H1 (cell line): Measurements from ENCODE around the gene CTNND2.

Experiments
- CTCF ChIP-seq, 3 experiments: IDR thresholded peaks; 1 replicate in 2 of 3; 2 replicates in 1 of 3; pipeline versions ENCODE4 v1.5.1 to v1.6.1; 2011; ENCODE audit warnings: low read length in 3 of 3, mild to moderate bottlenecking in 3 of 3, inconsistent platforms in 2 of 3, low read depth in 1 of 3, moderate library complexity in 1 of 3; ENCODE audit not compliant: insufficient read depth in 1 of 3; ENCODE audit errors: control extremely low read depth in 1 of 3
- EP300 ChIP-seq, 2 experiments: IDR thresholded peaks; 1 replicate in 1 of 2; 2 replicates in 1 of 2; pipeline ENCODE4 v1.6.1; 2011 to 2012; ENCODE audit warnings: low read depth in 2 of 2, low read length in 2 of 2, mild to moderate bottlenecking in 2 of 2, borderline replicate concordance in 1 of 2, inconsistent platforms in 1 of 2, moderate library complexity in 1 of 2
- EZH2 ChIP-seq: fragments of 200-600 bp; sonication (generic); IDR thresholded peaks from 2 replicates; pipeline ENCODE4 v1.7.1; 2012; ENCODE audit warnings: low read depth, mild to moderate bottlenecking, moderate library complexity, low read length, inconsistent platforms; ENCODE audit not compliant: severe bottlenecking
- RAD21 ChIP-seq, 2 experiments: IDR thresholded peaks in 1 of 2; conservative IDR thresholded peaks in 1 of 2; 2 replicates each; pipeline ENCODE4 v1.6.1; 2011; ENCODE audit warnings: low read depth in 2 of 2, low read length in 2 of 2, improper control_type of control experiment in 1 of 2, inconsistent platforms in 1 of 2, mild to moderate bottlenecking in 1 of 2, moderate library complexity in 1 of 2
- USF2 ChIP-seq: IDR thresholded peaks from 2 replicates; pipeline ENCODE4 v1.6.1; 2011; ENCODE audit warnings: low read length, improper control_type of control experiment
- YY1 ChIP-seq: IDR thresholded peaks from 2 replicates; pipeline ENCODE4 v1.6.1; 2011; ENCODE audit warnings: low read depth, mild to moderate bottlenecking, low read length

GRCh38 chr5:11888221-11888620, 16.0 kb downstream of the CTNND2 start:
- TF ChIP-seq CTCF (IDR thresholded peaks at IDR 0.05; ENCODE audit: control extremely low read depth in 1 of 3, insufficient read depth in 1 of 3, low read depth in 1 of 3, low read length in 3 of 3): no peak
- TF ChIP-seq EZH2: no peak
- TF ChIP-seq USF2: no peak
- TF ChIP-seq RAD21 (IDR thresholded peaks at IDR 0.05 in 1 of 2, conservative IDR thresholded peaks at IDR 0.05 in 1 of 2; ENCODE audit: low read depth in 2 of 2, low read length in 2 of 2): no peak
- no peak for TF ChIP-seq EP300 (IDR thresholded peaks at IDR 0.05; ENCODE audit: borderline replicate concordance in 1 of 2, low read depth in 2 of 2, low read length in 2 of 2)
- TF ChIP-seq YY1: no peak
